CD14-positive monocyte (primary cell): ENCODE measurements around the gene VAMP5. TPM values are rescaled to one million over a fixed set of nuclear protein-coding genes. Genes with fewer than 3 reads are reported as not detected.

Source experiments
- DNase-seq, 3 donors: peaks; one replicate each; pipeline ENCODE4 v3.0.0-alpha.2; 2011 to 2022
- H2AFZ ChIP-seq: 2 replicates; pipeline ENCODE4 v1.6.0; 2012; ENCODE audit warnings: mild to moderate bottlenecking, low read depth, low read length, inconsistent platforms; ENCODE audit not compliant: insufficient read depth, poor library complexity, severe bottlenecking
- H3K27ac ChIP-seq, 2 donors: 1 replicate in 1 of 2; 2 replicates in 1 of 2; pipeline ENCODE4 v1.5.1; 2012 to 2013; ENCODE audit warnings: low read length in 2 of 2, control low read depth in 1 of 2, inconsistent platforms in 1 of 2, low read depth in 1 of 2, mild to moderate bottlenecking in 1 of 2
- H3K27me3 ChIP-seq, 2 donors: one replicate each; pipeline versions ENCODE4 v1.6.0 to v1.6.1; 2011 to 2013; ENCODE audit warnings: low read length in 2 of 2; ENCODE audit not compliant: control insufficient read depth in 2 of 2, insufficient read depth in 2 of 2
- H3K36me3 ChIP-seq, 2 donors: replicated peaks in 1 of 2; 1 replicate in 1 of 2; 2 replicates in 1 of 2; pipeline versions ENCODE4 v1.5.1 to v1.6.1; 2012 to 2013; ENCODE audit warnings: low read length in 2 of 2, control low read depth in 1 of 2, inconsistent platforms in 1 of 2, mild to moderate bottlenecking in 1 of 2; ENCODE audit not compliant: insufficient read depth in 2 of 2, control insufficient read depth in 1 of 2
- H3K4me1 ChIP-seq, 2 donors: 1 replicate in 1 of 2; 2 replicates in 1 of 2; pipeline versions ENCODE4 v1.5.1 to v1.6.1; 2012 to 2013; ENCODE audit warnings: low read length in 2 of 2, control low read depth in 1 of 2, inconsistent platforms in 1 of 2, mild to moderate bottlenecking in 1 of 2, moderate library complexity in 1 of 2; ENCODE audit not compliant: insufficient read depth in 2 of 2, control insufficient read depth in 1 of 2
- H3K4me2 ChIP-seq: replicated peaks from 2 replicates; pipeline ENCODE3; 2012; ENCODE audit warnings: low read length, moderate library complexity, mild to moderate bottlenecking; ENCODE audit not compliant: poor library complexity, severe bottlenecking; ENCODE audit errors: extremely low read depth
- H3K4me3 ChIP-seq, 3 experiments: fragments of 200-600 bp in 1 of 3; sonication (generic) in 1 of 3; replicated peaks in 1 of 3; 1 replicate in 2 of 3; 2 replicates in 1 of 3; pipeline ENCODE4 v1.5.1; 2011 to 2013; ENCODE audit warnings: low read length in 3 of 3, mild to moderate bottlenecking in 3 of 3, control low read depth in 2 of 3, low read depth in 2 of 3, inconsistent platforms in 1 of 3, moderate library complexity in 1 of 3
- H3K79me2 ChIP-seq: 2 replicates; pipeline ENCODE4 v1.6.0; 2012; ENCODE audit warnings: mild to moderate bottlenecking, control low read depth, inconsistent platforms, low read length, moderate library complexity; ENCODE audit not compliant: insufficient read depth
- H3K9ac ChIP-seq: 2 replicates; pipeline ENCODE4 v1.6.0; 2017; ENCODE audit warnings: low read length, mild to moderate bottlenecking; ENCODE audit not compliant: insufficient read depth, poor library complexity, severe bottlenecking
- H3K9me3 ChIP-seq, 2 donors: replicated peaks in 1 of 2; 1 replicate in 1 of 2; 2 replicates in 1 of 2; pipeline versions ENCODE4 v1.5.1 to v1.6.1; 2012 to 2013; ENCODE audit warnings: low read length in 2 of 2, control low read depth in 1 of 2; ENCODE audit not compliant: control insufficient read depth in 1 of 2, insufficient read depth in 1 of 2
- H4K20me1 ChIP-seq: 2 replicates; pipeline ENCODE4 v1.6.0; 2012; ENCODE audit warnings: mild to moderate bottlenecking, low read length, control low read depth, moderate library complexity; ENCODE audit not compliant: insufficient read depth
- H3K27ac Mint-ChIP-seq, 7 donors: one replicate each; pipeline ENCODE4 v1.8.0; 2020; ENCODE audit warnings: mild to moderate bottlenecking in 7 of 7, mixed read lengths in 7 of 7, moderate library complexity in 6 of 7, inconsistent platforms in 2 of 7
- H3K27me3 Mint-ChIP-seq, 3 donors: one replicate each; pipeline ENCODE4 v1.8.0; 2021 to 2022; ENCODE audit warnings: low read depth in 3 of 3, mild to moderate bottlenecking in 3 of 3, mixed read lengths in 3 of 3, moderate library complexity in 3 of 3, inconsistent platforms in 1 of 3
- H3K36me3 Mint-ChIP-seq, 2 donors: one replicate each; pipeline ENCODE4 v1.8.0; 2020; ENCODE audit warnings: mixed read lengths in 2 of 2, inconsistent platforms in 1 of 2, mild to moderate bottlenecking in 1 of 2
- H3K4me1 Mint-ChIP-seq: one replicate; pipeline ENCODE4 v1.8.0; 2020; ENCODE audit warnings: mild to moderate bottlenecking, mixed read lengths
- H3K4me3 Mint-ChIP-seq, 2 donors: one replicate each; pipeline ENCODE4 v1.8.0; 2020; ENCODE audit warnings: mild to moderate bottlenecking in 2 of 2, mixed read lengths in 2 of 2, moderate library complexity in 1 of 2
- H3K9me3 Mint-ChIP-seq, 7 donors: one replicate each; pipeline ENCODE4 v1.8.0; 2020 to 2022; ENCODE audit warnings: mixed read lengths in 7 of 7, mild to moderate bottlenecking in 6 of 7, moderate library complexity in 6 of 7, inconsistent platforms in 2 of 7
- WGBS: methylation state at CpG from one replicate; pipeline ENCODE4 v1.1.5; 2013; ENCODE audit warnings: missing lambda C conversion rate; ENCODE audit not compliant: insufficient coverage; 5-methylcytosine and 5-hydroxymethylcytosine counted together
- intact Hi-C, 2 donors: fragments of 100-400 bp; cut with micrococcal nuclease; formaldehyde crosslinking; loops; one replicate each; pipeline versions ENCODE4 v1.15.0 to v1.15.1; 2023
- polyA plus RNA-seq, 3 donors: library from polyadenylated mRNA; depleted of rRNA in 1 of 3; unstranded in 2 of 3; stranded (reverse) in 1 of 3; fragments of 300-500 nt in 2 of 3; fragments of >200 nt in 1 of 3; fragmentation: Illumina TruSeq in 2 of 3; gene quantifications; 1 replicate in 2 of 3; 2 replicates in 1 of 3; pipeline ENCODE4 v1.2.3, GENCODE V29; 2012 to 2021
- TF ChIP-seq, protein P1 (sequence below): fragments of 200-600 bp; IDR thresholded peaks from one replicate; pipeline ENCODE4 v1.8.0; 2022; ENCODE audit warnings: antibody characterized with exemption, mild to moderate bottlenecking

Gene VAMP5
- polyA plus RNA-seq, 3 donors, result 154 to 251 (median 171) TPM

DNA sequence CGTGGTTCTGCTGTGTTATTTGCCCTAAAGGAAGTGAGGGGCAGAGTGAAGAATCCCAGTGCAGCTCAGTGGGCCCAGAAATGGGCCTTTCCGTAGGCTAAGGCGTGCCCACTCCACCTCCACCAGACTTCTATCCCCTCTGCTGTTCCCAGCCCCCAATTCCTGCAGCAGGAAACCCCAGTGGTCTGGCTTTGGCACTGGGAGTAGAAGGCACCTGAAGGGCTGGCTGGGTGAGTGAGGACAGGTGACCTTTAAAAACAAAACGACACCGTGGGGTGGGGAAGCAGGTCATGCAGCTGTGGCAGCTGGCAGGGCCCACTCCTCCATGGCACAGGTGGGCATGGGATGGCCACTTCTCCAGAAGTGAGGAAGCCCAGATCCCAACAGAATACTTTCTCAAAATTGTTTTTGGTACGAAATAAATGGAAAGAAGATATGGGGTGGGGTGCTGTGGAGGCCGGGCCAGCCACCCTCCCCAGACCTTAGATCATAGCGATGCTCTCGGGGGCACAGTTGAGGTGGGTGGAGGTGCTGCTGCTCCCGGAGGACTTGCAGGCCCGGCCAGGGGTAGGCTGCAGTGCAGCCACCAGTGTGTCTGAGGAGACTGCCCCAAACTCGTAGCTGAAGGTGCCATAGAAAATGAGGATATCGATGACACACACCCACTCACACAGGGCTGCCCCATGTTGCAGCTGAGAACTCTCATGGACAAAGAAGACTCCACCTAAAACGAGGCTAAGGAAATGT is 14.5 kb downstream of the VAMP5 start:
- Mint-ChIP-seq H3K27me3 (peaks cover 2 to 8% (median 3%) of the 10 kb centered on the region in 3 donors), H3K9me3 (peaks cover 0 to 2% (median 0%) of the 10 kb centered on the region in 7 donors), H3K4me3 (no peak overlapping the region), H3K27ac (no peak overlapping the region), H3K4me1 (peaks cover 48% of the 10 kb centered on the region), H3K36me3 (peaks cover 31 to 34% of the 10 kb centered on the region in 2 donors)
- Histone ChIP-seq H3K9me3 (no peaks in the 10 kb centered on the region), H3K4me2 (no peak overlapping the region), H3K27ac (no peak overlapping the region), H3K36me3 (peaks cover 27 to 35% of the 10 kb centered on the region in 2 donors), H3K4me3 (no peak overlapping the region), H3K4me1 (peaks cover 38 to 53% of the 10 kb centered on the region in 2 donors), H4K20me1 (peaks cover 45% of the 10 kb centered on the region), H3K9ac (no peak overlapping the region), H2AFZ (no peak overlapping the region), H3K79me2 (peaks cover 46% of the 10 kb centered on the region), H3K27me3 (no peaks in the 10 kb centered on the region)
- 93% methylated on average over 3 of the region's 14 CpGs for WGBS
- no peak for DNase-seq
- TF ChIP-seq, protein P1, sequence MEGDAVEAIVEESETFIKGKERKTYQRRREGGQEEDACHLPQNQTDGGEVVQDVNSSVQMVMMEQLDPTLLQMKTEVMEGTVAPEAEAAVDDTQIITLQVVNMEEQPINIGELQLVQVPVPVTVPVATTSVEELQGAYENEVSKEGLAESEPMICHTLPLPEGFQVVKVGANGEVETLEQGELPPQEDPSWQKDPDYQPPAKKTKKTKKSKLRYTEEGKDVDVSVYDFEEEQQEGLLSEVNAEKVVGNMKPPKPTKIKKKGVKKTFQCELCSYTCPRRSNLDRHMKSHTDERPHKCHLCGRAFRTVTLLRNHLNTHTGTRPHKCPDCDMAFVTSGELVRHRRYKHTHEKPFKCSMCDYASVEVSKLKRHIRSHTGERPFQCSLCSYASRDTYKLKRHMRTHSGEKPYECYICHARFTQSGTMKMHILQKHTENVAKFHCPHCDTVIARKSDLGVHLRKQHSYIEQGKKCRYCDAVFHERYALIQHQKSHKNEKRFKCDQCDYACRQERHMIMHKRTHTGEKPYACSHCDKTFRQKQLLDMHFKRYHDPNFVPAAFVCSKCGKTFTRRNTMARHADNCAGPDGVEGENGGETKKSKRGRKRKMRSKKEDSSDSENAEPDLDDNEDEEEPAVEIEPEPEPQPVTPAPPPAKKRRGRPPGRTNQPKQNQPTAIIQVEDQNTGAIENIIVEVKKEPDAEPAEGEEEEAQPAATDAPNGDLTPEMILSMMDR, result no peak
- intact Hi-C loops, result no loop called here

DNA sequence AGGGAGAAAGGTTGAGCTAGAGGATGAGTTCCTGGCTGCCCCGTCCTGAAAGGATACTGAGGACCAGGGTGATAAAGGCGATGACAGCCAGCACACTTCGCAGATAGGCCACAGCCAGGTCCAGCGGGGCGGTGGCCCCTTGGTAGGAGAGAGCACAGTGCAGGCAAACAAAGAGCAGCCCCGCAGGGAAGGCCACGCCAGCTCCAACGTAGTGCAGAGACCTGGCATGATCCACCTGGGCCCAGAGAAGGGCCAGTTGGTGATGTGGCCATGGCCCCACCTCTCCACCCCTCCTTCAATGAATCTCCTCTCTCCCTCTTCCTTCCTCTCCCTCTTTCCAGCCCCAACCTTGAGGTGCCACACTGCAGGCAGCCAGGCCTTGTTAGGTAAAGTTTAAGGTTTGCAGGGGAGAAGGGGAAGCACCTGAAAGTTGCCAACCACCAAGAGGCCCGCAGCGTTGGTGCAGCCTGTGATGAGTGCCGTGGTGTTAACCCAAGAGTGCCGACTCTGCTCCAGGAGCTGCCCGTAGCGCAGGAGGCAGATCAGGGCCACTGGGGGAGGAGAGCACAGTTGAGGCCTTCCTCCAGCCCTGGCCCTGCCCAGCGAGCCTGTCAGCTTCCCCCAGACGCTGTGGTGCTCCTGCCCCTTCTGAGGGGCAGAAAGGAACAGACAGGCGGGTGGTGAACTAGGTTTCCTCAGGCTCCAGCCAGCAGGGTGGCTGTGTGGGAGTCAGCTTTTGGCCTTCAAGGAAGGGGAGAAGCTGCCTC is 15.4 kb downstream of the VAMP5 start:
- Histone ChIP-seq H3K9ac (no peak overlapping the region), H4K20me1 (peaks cover 51% of the 10 kb centered on the region), H3K9me3 (no peaks in the 10 kb centered on the region), H3K36me3 (peaks cover 27 to 35% of the 10 kb centered on the region in 2 donors), H3K4me3 (no peak overlapping the region), H3K27me3 (no peaks in the 10 kb centered on the region), H3K27ac (no peak overlapping the region), H3K4me2 (no peak overlapping the region), H3K79me2 (peaks cover 37% of the 10 kb centered on the region), H3K4me1 (peaks cover 39 to 55% of the 10 kb centered on the region in 2 donors), H2AFZ (no peak overlapping the region)
- whole genome bisulfite sequencing, result 82% methylated on average over 17 of the region's 17 CpGs
- TF ChIP-seq, protein P1, result no peak
- H3K4me3 Mint-ChIP-seq, result no peak overlapping the region
- peaks cover 3 to 8% (median 4%) of the 10 kb centered on the region in 3 donors for H3K27me3 Mint-ChIP-seq
- no peak overlapping the region for H3K27ac Mint-ChIP-seq
- DNase-seq, result no peak
- peaks cover 31 to 34% of the 10 kb centered on the region in 2 donors for H3K36me3 Mint-ChIP-seq
- peaks cover 0 to 2% (median 0%) of the 10 kb centered on the region in 7 donors for H3K9me3 Mint-ChIP-seq
- intact Hi-C loops, result loop anchor here (5.0 kb wide), 2 partner anchors 32 to 37 kb away; partner anchors contain the start of gene GGCX (in 1 of the 2)
- H3K4me1 Mint-ChIP-seq, result peaks cover 48% of the 10 kb centered on the region
